Naive thymus-derived CD4-positive, alpha-beta T cell (primary cell): ENCODE results near the gene SMYD3. TPM values are rescaled to one million over a fixed set of nuclear protein-coding genes. Genes with fewer than 3 reads are reported as not detected.
"Not testable (repeated sequence)": the region's sequence is repeated elsewhere in the genome, so short reads cannot be mapped to it uniquely, and the experiment has no call there.

Experiments used
- ATAC-seq: fragments of 150-1000 bp; cut with Tn5 transposase; 2 replicates; pipeline ENCODE4 v1.10.0; 2021; ENCODE audit warnings: mild to moderate bottlenecking, moderate library complexity
- CTCF ChIA-PET: fragments of 350-600 bp; sonication (Branson Sonifier 250); formaldehyde crosslinking; loops from one replicate; lab custom pipeline; 2021; ENCODE audit warnings: antibody characterized with exemption; lab: Charles Lee
- POLR2A ChIA-PET: fragments of 350-600 bp; sonication (Branson Sonifier 250); formaldehyde crosslinking; loops from one replicate; lab custom pipeline; 2021; ENCODE audit warnings: antibody characterized with exemption, inconsistent platforms; lab: Charles Lee
- DNase-seq, 9 donors: peaks; one replicate each; pipeline versions ENCODE4 v3.0.0 to v3.0.0-alpha.2; 2020 to 2022; ENCODE audit warnings: mixed read lengths in 1 of 9
- H3K27ac ChIP-seq: one replicate; pipeline ENCODE4 v1.7.0; 2013; ENCODE audit warnings: mild to moderate bottlenecking, low read depth, low read length, moderate library complexity
- H3K27me3 ChIP-seq, 2 donors: one replicate each; pipeline ENCODE4 v1.7.0; 2013; ENCODE audit warnings: low read length in 2 of 2, mild to moderate bottlenecking in 2 of 2, moderate library complexity in 2 of 2; ENCODE audit not compliant: control insufficient read depth in 2 of 2, insufficient read depth in 2 of 2
- H3K36me3 ChIP-seq, 3 experiments: 1 replicate in 2 of 3; 2 replicates in 1 of 3; pipeline ENCODE4 v1.7.0; 2013; ENCODE audit warnings: low read length in 3 of 3, mild to moderate bottlenecking in 3 of 3, moderate library complexity in 1 of 3; ENCODE audit not compliant: insufficient read depth in 3 of 3, control insufficient read depth in 2 of 3
- H3K4me1 ChIP-seq, 2 donors: one replicate each; pipeline ENCODE4 v1.7.0; 2013; ENCODE audit warnings: low read length in 2 of 2, mild to moderate bottlenecking in 2 of 2, moderate library complexity in 1 of 2; ENCODE audit not compliant: control insufficient read depth in 2 of 2, insufficient read depth in 2 of 2
- H3K4me3 ChIP-seq: 2 replicates; pipeline ENCODE4 v1.7.0; 2013; ENCODE audit warnings: mild to moderate bottlenecking, low read length
- H3K9me3 ChIP-seq, 3 experiments: 1 replicate in 2 of 3; 2 replicates in 1 of 3; pipeline ENCODE4 v1.7.0; 2013; ENCODE audit warnings: low read length in 3 of 3; ENCODE audit not compliant: control insufficient read depth in 2 of 3
- H3K27ac Mint-ChIP-seq, 9 donors: one replicate each; pipeline ENCODE4 v1.8.0; 2020 to 2022; ENCODE audit warnings: mixed read lengths in 9 of 9, mild to moderate bottlenecking in 8 of 9, moderate library complexity in 5 of 9, inconsistent platforms in 2 of 9
- H3K27me3 Mint-ChIP-seq, 5 donors: one replicate each; pipeline ENCODE4 v1.8.0; 2021 to 2022; ENCODE audit warnings: mixed read lengths in 5 of 5, mild to moderate bottlenecking in 1 of 5
- H3K36me3 Mint-ChIP-seq, 5 donors: one replicate each; pipeline ENCODE4 v1.8.0; 2020 to 2022; ENCODE audit warnings: mixed read lengths in 5 of 5, mild to moderate bottlenecking in 3 of 5, inconsistent platforms in 1 of 5
- H3K4me1 Mint-ChIP-seq, 7 donors: one replicate each; pipeline ENCODE4 v1.8.0; 2020 to 2022; ENCODE audit warnings: mixed read lengths in 7 of 7, mild to moderate bottlenecking in 3 of 7, inconsistent platforms in 1 of 7
- H3K4me3 Mint-ChIP-seq, 10 donors: one replicate each; pipeline ENCODE4 v1.8.0; 2020 to 2022; ENCODE audit warnings: mild to moderate bottlenecking in 10 of 10, mixed read lengths in 10 of 10, moderate library complexity in 6 of 10, inconsistent platforms in 2 of 10
- H3K9me3 Mint-ChIP-seq, 11 donors: one replicate each; pipeline ENCODE4 v1.8.0; 2020 to 2022; ENCODE audit warnings: mixed read lengths in 11 of 11, mild to moderate bottlenecking in 4 of 11, inconsistent platforms in 1 of 11, moderate library complexity in 1 of 11
- intact Hi-C, 2 donors: fragments of 100-400 bp; cut with micrococcal nuclease; formaldehyde crosslinking; loops; one replicate each; pipeline ENCODE4 v1.15.1; 2023
- polyA plus RNA-seq, 2 donors: library from polyadenylated mRNA; unstranded; fragments of 300-500 nt; fragmentation: Illumina TruSeq; gene quantifications; one replicate each; pipeline ENCODE4 v1.2.3, GENCODE V29; 2021
- total RNA-seq, 6 experiments: library from RNA in 5 of 6; stranded (reverse) in 5 of 6; gene quantifications; 1 replicate in 5 of 6; 2 replicates in 1 of 6; pipeline ENCODE4 v1.2.3 and lab custom pipeline; 2021 to 2026

SMYD3 gene
- total and polyA plus RNA-seq, 7 experiments from 2014 or later, result 19.5 to 28.6 (median 24.4) TPM

DNA sequence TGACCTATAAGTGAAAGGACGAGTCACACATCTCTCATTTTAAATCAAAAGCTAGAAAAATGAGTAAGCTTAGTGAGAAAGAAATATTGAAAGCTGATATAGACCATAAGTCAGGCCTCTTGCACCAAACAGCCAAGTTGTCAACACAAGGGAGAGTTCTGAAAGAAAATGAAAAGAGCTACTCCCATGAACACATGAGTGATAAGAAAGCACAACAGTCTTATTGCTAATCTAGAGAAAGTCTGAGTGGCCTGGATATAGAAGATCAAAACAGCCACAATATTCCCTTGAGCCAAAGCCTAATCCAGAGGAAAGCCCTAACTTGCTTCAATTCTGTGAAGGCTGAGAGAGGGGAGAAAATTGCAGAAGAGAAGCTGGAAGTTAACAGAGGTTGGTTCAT lies 175.0 kb downstream of the SMYD3 start:
- Histone ChIP-seq H3K4me1 (no peaks in the 10 kb centered on the region), H3K36me3 (peaks cover 0 to 23% (median 0%) of the 10 kb centered on the region in 3 experiments), H3K9me3 (no peaks in the 10 kb centered on the region), H3K27ac (no peak overlapping the region), H3K27me3 (no peaks in the 10 kb centered on the region), H3K4me3 (no peak overlapping the region)
- CTCF ChIA-PET, result no interaction called here
- H3K4me1 Mint-ChIP-seq, result peaks cover 0 to 31% (median 0%) of the 10 kb centered on the region in 7 donors
- H3K36me3 Mint-ChIP-seq, result peaks cover 9 to 81% (median 76%) of the 10 kb centered on the region in 5 donors
- no peak overlapping the region for H3K27ac Mint-ChIP-seq
- H3K9me3 Mint-ChIP-seq, result peaks cover 0 to 39% (median 13%) of the 10 kb centered on the region in 11 donors
- no peaks in the 10 kb centered on the region for H3K27me3 Mint-ChIP-seq
- POLR2A ChIA-PET, result no interaction called here
- H3K4me3 Mint-ChIP-seq, result no peak overlapping the region
- DNase-seq (no peak), ATAC-seq (no peak)
- intact Hi-C loops, result loop anchor here in 1 of 2 donors (10.0 kb wide), 1 partner anchor 377 kb away; no protein-coding TSS in a partner anchor

DNA sequence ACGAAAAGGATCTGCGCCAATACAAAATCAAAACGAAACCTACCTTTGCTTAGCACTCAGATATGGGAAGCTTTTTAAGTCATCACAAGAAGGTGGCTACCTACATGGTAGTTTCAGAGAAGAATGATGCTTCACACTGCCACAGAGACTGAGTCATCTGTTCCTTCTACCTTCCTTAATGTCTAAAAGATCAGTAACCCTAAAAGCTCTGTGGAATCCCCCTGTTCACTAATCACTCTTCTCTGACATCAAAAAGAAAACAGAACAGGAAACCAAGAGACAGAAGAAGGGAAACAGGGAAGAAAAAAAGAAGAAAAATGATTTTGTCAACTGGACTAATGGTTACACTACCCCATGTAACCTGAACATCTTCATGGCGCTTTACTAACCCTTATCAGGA lies 177.2 kb downstream of the SMYD3 start:
- no peaks in the 10 kb centered on the region for H3K9me3 ChIP-seq
- no peaks in the 10 kb centered on the region for H3K27me3 ChIP-seq
- peaks cover 0 to 23% (median 0%) of the 10 kb centered on the region in 3 experiments for H3K36me3 ChIP-seq
- peaks cover 9 to 74% (median 67%) of the 10 kb centered on the region in 5 donors for H3K36me3 Mint-ChIP-seq
- H3K4me3 ChIP-seq, result no peak overlapping the region
- H3K27me3 Mint-ChIP-seq, result no peaks in the 10 kb centered on the region
- no peak overlapping the region for H3K27ac ChIP-seq
- ATAC-seq, result peak; percentile 47
- DNase-seq, result no peak
- H3K4me1 Mint-ChIP-seq, result peaks cover 0 to 31% (median 0%) of the 10 kb centered on the region in 7 donors
- intact Hi-C loops, result loop anchor here in 1 of 2 donors (10.0 kb wide), 1 partner anchor 375 kb away; no protein-coding TSS in a partner anchor
- CTCF ChIA-PET, result no interaction called here
- H3K9me3 Mint-ChIP-seq, result peaks cover 0 to 39% (median 13%) of the 10 kb centered on the region in 11 donors
- peak overlapping the region in 2 of 9 donors; percentile 41 to 81 for H3K27ac Mint-ChIP-seq
- POLR2A ChIA-PET, result no interaction called here
- H3K4me3 Mint-ChIP-seq, result peak overlapping the region in 1 of 10 donors; percentile 76
- H3K4me1 ChIP-seq, result no peaks in the 10 kb centered on the region

DNA sequence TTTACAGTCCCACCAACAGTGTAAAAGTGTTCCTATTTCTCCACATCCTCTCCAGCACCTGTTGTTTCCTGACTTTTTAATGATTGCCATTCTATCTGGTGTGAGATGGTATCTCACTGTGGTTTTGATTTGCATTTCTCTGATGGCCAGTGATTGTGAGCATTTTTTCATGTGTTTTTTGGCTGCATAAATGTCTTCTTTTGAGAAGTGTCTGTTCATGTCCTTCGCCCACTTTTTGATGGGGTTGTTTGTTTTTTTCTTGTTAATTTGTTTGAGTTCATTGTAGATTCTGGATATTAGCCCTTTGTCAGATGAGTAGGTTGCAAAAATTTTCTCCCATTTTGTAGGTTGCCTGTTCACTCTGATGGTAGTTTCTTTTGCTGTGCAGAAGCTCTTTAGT lies 177.8 kb downstream of the SMYD3 start:
- Mint-ChIP-seq H3K4me1 (peaks cover 0 to 31% (median 0%) of the 10 kb centered on the region in 7 donors), H3K36me3 (peaks cover 9 to 74% (median 64%) of the 10 kb centered on the region in 5 donors), H3K27ac (peak overlapping the region in 1 of 9 donors; percentile 81), H3K9me3 (peaks cover 0 to 39% (median 13%) of the 10 kb centered on the region in 11 donors)
- ATAC-seq, POLR2A ChIA-PET, H3K27ac ChIP-seq, intact Hi-C loops, DNase-seq, H3K9me3 ChIP-seq, H3K27me3 Mint-ChIP-seq, H3K4me3 Mint-ChIP-seq, H3K4me1 ChIP-seq, H3K27me3 ChIP-seq, CTCF ChIA-PET, H3K4me3 ChIP-seq: not testable (repeated sequence)
- H3K36me3 ChIP-seq, result peaks cover 0 to 23% (median 0%) of the 10 kb centered on the region in 3 experiments

DNA sequence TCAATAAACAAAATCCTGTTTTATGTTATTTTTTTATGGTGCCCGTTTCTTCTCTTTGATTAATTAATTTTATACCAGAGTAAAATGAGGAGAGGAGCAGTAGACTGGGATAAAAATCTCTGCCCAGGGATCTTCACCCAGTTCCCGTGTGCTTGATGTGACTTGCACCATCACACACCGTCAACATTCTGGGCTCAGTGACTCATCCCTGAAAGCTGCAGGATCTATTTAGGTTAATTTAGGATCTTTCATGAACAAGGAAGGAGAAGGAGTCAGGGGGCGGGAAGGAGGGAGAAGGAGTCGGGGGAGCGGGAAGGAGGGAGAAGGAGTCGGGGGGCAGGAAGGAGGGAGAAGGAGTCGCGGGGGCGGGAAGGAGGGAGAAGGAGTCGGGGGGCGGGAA lies 182.4 kb downstream of the SMYD3 start:
- intact Hi-C loops, result no loop called here
- ATAC-seq, result no peak
- ChIA-PET POLR2A (no interaction called here), CTCF (no interaction called here)
- no peaks in the 10 kb centered on the region for H3K9me3 ChIP-seq
- H3K27ac Mint-ChIP-seq, result peak overlapping the region in 1 of 9 donors; percentile 67
- DNase-seq, result no peak
- H3K27me3 ChIP-seq, result no peaks in the 10 kb centered on the region
- H3K4me3 Mint-ChIP-seq, result no peak overlapping the region
- H3K4me1 Mint-ChIP-seq, result peaks cover 0 to 3% (median 0%) of the 10 kb centered on the region in 7 donors
- no peaks in the 10 kb centered on the region for H3K27me3 Mint-ChIP-seq
- H3K36me3 Mint-ChIP-seq, result peaks cover 0 to 49% (median 39%) of the 10 kb centered on the region in 5 donors
- no peaks in the 10 kb centered on the region for H3K4me1 ChIP-seq
- peaks cover 0 to 10% (median 1%) of the 10 kb centered on the region in 11 donors for H3K9me3 Mint-ChIP-seq
- no peak overlapping the region for H3K27ac ChIP-seq
- H3K4me3 ChIP-seq, result no peak overlapping the region
- peaks cover 0 to 8% (median 0%) of the 10 kb centered on the region in 3 experiments for H3K36me3 ChIP-seq

DNA sequence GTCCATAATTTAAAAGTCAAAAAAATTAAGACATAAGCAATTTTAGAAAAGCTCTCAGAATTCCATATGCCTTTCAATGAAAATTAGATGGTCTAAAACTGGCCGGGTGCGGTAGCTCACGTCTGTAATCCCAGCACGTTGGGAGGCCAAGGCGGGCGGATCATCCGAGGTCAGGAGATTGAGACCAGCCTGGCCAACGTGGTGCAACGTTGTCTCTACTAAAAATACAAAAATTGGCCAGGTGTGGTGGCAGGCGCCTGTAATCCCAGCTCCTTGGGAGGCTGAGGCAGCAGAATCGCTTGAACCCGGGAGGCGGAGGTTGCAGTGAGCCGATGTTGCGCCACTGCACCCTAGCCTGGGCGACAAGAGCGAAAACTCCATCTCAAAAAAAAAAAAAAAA lies 183.0 kb downstream of the SMYD3 start:
- H3K27ac ChIP-seq, H3K4me3 Mint-ChIP-seq, H3K4me1 ChIP-seq, H3K36me3 ChIP-seq, DNase-seq, intact Hi-C loops, H3K9me3 ChIP-seq, H3K27ac Mint-ChIP-seq, H3K9me3 Mint-ChIP-seq, H3K4me3 ChIP-seq, H3K27me3 Mint-ChIP-seq, ATAC-seq, POLR2A ChIA-PET, H3K4me1 Mint-ChIP-seq, H3K27me3 ChIP-seq, CTCF ChIA-PET: not testable (repeated sequence)
- peaks cover 0 to 46% (median 37%) of the 10 kb centered on the region in 5 donors for H3K36me3 Mint-ChIP-seq

DNA sequence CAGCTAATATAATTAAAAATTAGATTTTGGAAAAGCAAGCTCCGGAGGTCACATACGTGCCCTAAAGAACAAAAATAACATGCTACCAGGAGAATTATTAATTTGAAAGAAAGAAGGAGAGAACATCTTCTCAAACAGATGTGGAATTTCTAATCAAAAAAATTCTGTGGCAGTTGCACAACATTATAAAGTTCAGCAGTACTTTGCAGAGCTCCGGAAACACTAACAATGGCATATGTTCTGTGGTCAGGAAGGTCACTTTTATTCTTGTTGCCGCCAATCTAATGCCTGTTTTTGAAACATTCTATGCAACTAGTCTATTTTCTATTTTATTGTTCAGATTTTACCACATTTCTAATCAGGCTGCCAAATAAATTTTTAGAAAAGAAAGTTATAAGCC lies 186.8 kb downstream of the SMYD3 start:
- Histone ChIP-seq H3K27ac (no peak overlapping the region), H3K4me1 (no peaks in the 10 kb centered on the region), H3K4me3 (no peak overlapping the region), H3K27me3 (no peaks in the 10 kb centered on the region), H3K9me3 (no peaks in the 10 kb centered on the region), H3K36me3 (peaks cover 0 to 5% (median 0%) of the 10 kb centered on the region in 3 experiments)
- peaks cover 0 to 31% (median 22%) of the 10 kb centered on the region in 5 donors for H3K36me3 Mint-ChIP-seq
- ATAC-seq, result no peak
- no peak for DNase-seq
- no peaks in the 10 kb centered on the region for H3K27me3 Mint-ChIP-seq
- ChIA-PET POLR2A (no interaction called here), CTCF (no interaction called here)
- no peak overlapping the region for H3K27ac Mint-ChIP-seq
- H3K4me1 Mint-ChIP-seq, result peaks cover 0 to 1% (median 0%) of the 10 kb centered on the region in 7 donors
- H3K9me3 Mint-ChIP-seq, result no peaks in the 10 kb centered on the region
- intact Hi-C loops, result no loop called here
- no peak overlapping the region for H3K4me3 Mint-ChIP-seq
